Progenitor cell of endocrine pancreas (in vitro differentiated cells): ENCODE data around the gene SPHKAP. TPM values are rescaled to one million over a fixed set of nuclear protein-coding genes. Genes with fewer than 3 reads are reported as not detected.

Source experiments
- DNase-seq: peaks from one replicate; pipeline ENCODE4 v3.0.0; 2021; ENCODE audit warnings: low spot score; ENCODE audit not compliant: unreplicated experiment
- H3K27ac Mint-ChIP-seq: 2 replicates; pipeline ENCODE4 v1.8.0; 2021; ENCODE audit warnings: mild to moderate bottlenecking, moderate library complexity, mixed read lengths
- H3K27me3 Mint-ChIP-seq: 2 replicates; pipeline ENCODE4 v1.8.0; 2021; ENCODE audit warnings: mixed read lengths
- H3K36me3 Mint-ChIP-seq: 2 replicates; pipeline ENCODE4 v1.8.0; 2022; ENCODE audit warnings: mixed read lengths; ENCODE audit not compliant: insufficient read depth
- H3K4me1 Mint-ChIP-seq: 2 replicates; pipeline ENCODE4 v1.8.0; 2021; ENCODE audit warnings: low read depth, mixed read lengths
- H3K4me3 Mint-ChIP-seq: 2 replicates; pipeline ENCODE4 v1.8.0; 2021; ENCODE audit warnings: low read depth, mild to moderate bottlenecking, moderate library complexity, mixed read lengths
- H3K9me3 Mint-ChIP-seq: 2 replicates; pipeline ENCODE4 v1.8.0; 2021; ENCODE audit warnings: low read depth, mixed read lengths
- CTCF ChIP-seq: fragments of 200-600 bp; sonication (generic); IDR thresholded peaks from one replicate; pipeline ENCODE4 v1.5.0; 2021; ENCODE audit warnings: antibody characterized with exemption, mild to moderate bottlenecking; ENCODE audit not compliant: unreplicated experiment
- total RNA-seq: library from RNA; stranded (reverse); gene quantifications from 2 replicates; pipeline ENCODE4 v1.2.1, GENCODE V29; 2021

SPHKAP gene
- total RNA-seq, 1 donor from 2014 or later, result 0.07 TPM

GRCh38 chr2:228016402-228016801 is 165.1 kb downstream of the SPHKAP start:
- H3K4me3 Mint-ChIP-seq, result no peak overlapping the region
- TF ChIP-seq CTCF, result no peak
- no peak for DNase-seq
- H3K9me3 Mint-ChIP-seq, result peaks cover 4% of the 10 kb centered on the region
- no peaks in the 10 kb centered on the region for H3K27me3 Mint-ChIP-seq
- no peaks in the 10 kb centered on the region for H3K4me1 Mint-ChIP-seq
- no peaks in the 10 kb centered on the region for H3K36me3 Mint-ChIP-seq
- no peak overlapping the region for H3K27ac Mint-ChIP-seq

GRCh38 chr2:228015741-228016140 is 165.7 kb downstream of the SPHKAP start:
- no peaks in the 10 kb centered on the region for H3K4me1 Mint-ChIP-seq

GRCh38 chr2:227996366-227996765 is 185.1 kb downstream of the SPHKAP start:
- H3K36me3 Mint-ChIP-seq, result no peaks in the 10 kb centered on the region
- no peaks in the 10 kb centered on the region for H3K27me3 Mint-ChIP-seq
- H3K4me1 Mint-ChIP-seq, result peaks cover 7% of the 10 kb centered on the region
- DNase-seq, result no peak
- no peak overlapping the region for H3K27ac Mint-ChIP-seq
- no peaks in the 10 kb centered on the region for H3K9me3 Mint-ChIP-seq
- no peak for TF ChIP-seq CTCF
- H3K4me3 Mint-ChIP-seq, result no peak overlapping the region

More at GRCh38 chr2:228015741-228016140, 165.7 kb downstream of the SPHKAP start:
- H3K27ac Mint-ChIP-seq, result no peak overlapping the region
- DNase-seq, result no peak
- TF ChIP-seq CTCF, result no peak
- H3K4me3 Mint-ChIP-seq, result no peak overlapping the region
- no peaks in the 10 kb centered on the region for H3K36me3 Mint-ChIP-seq
- H3K27me3 Mint-ChIP-seq, result no peaks in the 10 kb centered on the region
- H3K9me3 Mint-ChIP-seq, result peaks cover 4% of the 10 kb centered on the region

GRCh38 chr2:227990937-227991336 is 190.6 kb downstream of the SPHKAP start:
- no peak overlapping the region for H3K27ac Mint-ChIP-seq
- no peak for TF ChIP-seq CTCF
- no peaks in the 10 kb centered on the region for H3K36me3 Mint-ChIP-seq
- no peaks in the 10 kb centered on the region for H3K9me3 Mint-ChIP-seq
- H3K4me3 Mint-ChIP-seq, result no peak overlapping the region
- no peaks in the 10 kb centered on the region for H3K27me3 Mint-ChIP-seq
- DNase-seq, result no peak
- no peaks in the 10 kb centered on the region for H3K4me1 Mint-ChIP-seq

- Mint-ChIP-seq H3K27me3 (no peaks in the 10 kb centered on the region), H3K27ac (no peak overlapping the region), H3K4me1 (no peaks in the 10 kb centered on the region), H3K4me3 (no peak overlapping the region), H3K9me3 (no peaks in the 10 kb centered on the region), H3K36me3 (no peaks in the 10 kb centered on the region)
- no peak for TF ChIP-seq CTCF
- DNase-seq, result no peak
Observed at GRCh38 chr2:227973241-227973640, 208.2 kb downstream of the SPHKAP start.
